Measurements from ENCODE around the gene KCNJ10.

Gene KCNJ10

GRCh38 chr1:159980786-159981185 is 89.2 kb downstream of the KCNJ10 start:
- DNase-seq (ENCODE audit: extremely low read depth, low read depth) = no peak
- no peak for TF ChIP-seq CTCF (IDR thresholded peaks at IDR 0.05; ENCODE audit: low read depth, low read length, missing control alignments)

GRCh38 chr1:159980076-159980475 is 89.9 kb downstream of the KCNJ10 start:
- no peak for TF ChIP-seq CTCF (IDR thresholded peaks at IDR 0.05; ENCODE audit: low read depth, low read length, missing control alignments)
- DNase-seq (ENCODE audit: extremely low read depth, low read depth) = no peak
- H3K4me3 ChIP-seq (replicated peaks; ENCODE audit: low read depth, low read length) = no peak overlapping the region

More at GRCh38 chr1:159980786-159981185, 89.2 kb downstream of the KCNJ10 start:
- no peak overlapping the region for H3K4me3 ChIP-seq (replicated peaks; ENCODE audit: low read depth, low read length)

- no peak for DNase-seq (ENCODE audit: extremely low read depth, low read depth)
- no peak overlapping the region for H3K4me3 ChIP-seq (replicated peaks; ENCODE audit: low read depth, low read length)
- no peak for TF ChIP-seq CTCF (IDR thresholded peaks at IDR 0.05; ENCODE audit: low read depth, low read length, missing control alignments)
Observed at GRCh38 chr1:159979257-159979656, 90.7 kb downstream of the KCNJ10 start.

GRCh38 chr1:159978107-159978398 is 91.9 kb downstream of the KCNJ10 start:
- no peak for TF ChIP-seq CTCF (IDR thresholded peaks at IDR 0.05; ENCODE audit: low read depth, low read length, missing control alignments)
- no peak for DNase-seq (ENCODE audit: extremely low read depth, low read depth)
- no peak overlapping the region for H3K4me3 ChIP-seq (replicated peaks; ENCODE audit: low read depth, low read length)

- DNase-seq (ENCODE audit: extremely low read depth, low read depth) = no peak
- H3K4me3 ChIP-seq (replicated peaks; ENCODE audit: low read depth, low read length) = no peak overlapping the region
- TF ChIP-seq CTCF (IDR thresholded peaks at IDR 0.05; ENCODE audit: low read depth, low read length, missing control alignments) = no peak
Observed at GRCh38 chr1:159977364-159978106, 92.4 kb downstream of the KCNJ10 start.

- no peak for TF ChIP-seq CTCF (IDR thresholded peaks at IDR 0.05; ENCODE audit: low read depth, low read length, missing control alignments)
- no peak for DNase-seq (ENCODE audit: extremely low read depth, low read depth)
Observed at GRCh38 chr1:159974350-159974965, 95.5 kb downstream of the KCNJ10 start.

More at GRCh38 chr1:159974350-159974965, 95.5 kb downstream of the KCNJ10 start:
- no peak overlapping the region for H3K4me3 ChIP-seq (replicated peaks; ENCODE audit: low read depth, low read length)

Data from HFF-Myc (cell line).